HG02798 (cell line): Measurements from ENCODE around the gene PDHX.
A peak's percentile ranks its signal among the peaks of the same experiment; 100 is the strongest.
"Not testable (repeated sequence)": the region's sequence is repeated elsewhere in the genome, so short reads cannot be mapped to it uniquely, and the experiment has no call there.

Source experiments
- ATAC-seq: cut with Tn5 transposase; IDR thresholded peaks from one replicate; pipeline ENCODE4 v1.9.1; 2021; ENCODE audit warnings: mild to moderate bottlenecking; ENCODE audit not compliant: unreplicated experiment, poor library complexity

PDHX gene

DNA sequence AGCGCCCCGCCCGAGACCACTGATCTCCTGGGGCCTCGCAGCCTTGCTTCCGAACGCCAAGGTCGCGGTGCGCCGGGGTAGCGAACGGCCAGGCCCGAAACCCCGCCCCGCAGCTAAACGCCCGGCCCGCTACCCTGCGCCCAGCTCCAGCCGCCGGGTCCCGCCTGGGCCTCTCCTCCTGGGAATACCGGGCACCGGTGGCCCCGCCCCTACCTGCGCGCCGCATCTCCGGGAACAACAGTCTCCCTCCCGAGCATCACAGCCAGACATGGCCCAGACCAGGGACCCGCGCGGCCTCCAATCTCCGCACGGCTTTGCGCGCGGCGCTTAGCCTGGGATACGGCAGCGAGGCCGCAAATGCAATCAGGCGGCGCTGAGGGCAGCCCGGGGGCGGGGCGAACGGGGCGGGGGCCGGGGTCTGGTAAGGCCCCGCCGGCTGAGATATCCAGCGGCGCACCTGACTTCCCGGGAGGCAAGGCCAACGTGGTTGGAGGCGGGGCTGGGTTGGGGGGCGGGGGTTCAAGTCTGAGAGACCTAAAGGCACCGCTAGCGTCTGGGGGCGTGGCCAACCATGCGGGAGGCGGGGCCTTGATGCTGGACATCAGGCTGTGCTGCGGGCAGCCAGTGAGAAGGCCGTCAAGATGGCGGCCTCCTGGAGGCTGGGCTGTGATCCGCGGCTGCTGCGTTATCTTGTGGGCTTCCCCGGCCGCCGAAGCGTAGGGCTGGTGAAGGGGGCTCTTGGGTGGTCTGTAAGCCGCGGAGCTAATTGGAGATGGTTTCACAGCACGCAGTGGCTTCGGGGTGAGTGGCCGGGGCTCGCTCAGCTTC is at the start of gene PDHX, which contains the start of gene APIP:
Gene PDHX, plus strand, starts transcription at position 604 of the 828 bp plus-strand sequence. Its CDS starts 38 bp downstream, at position 642.
Gene APIP, minus strand, starts transcription at position 365 of the 828 bp plus-strand sequence. Its CDS starts 95 bp downstream, at position 270.
- ATAC-seq, result peak; percentile 95

DNA sequence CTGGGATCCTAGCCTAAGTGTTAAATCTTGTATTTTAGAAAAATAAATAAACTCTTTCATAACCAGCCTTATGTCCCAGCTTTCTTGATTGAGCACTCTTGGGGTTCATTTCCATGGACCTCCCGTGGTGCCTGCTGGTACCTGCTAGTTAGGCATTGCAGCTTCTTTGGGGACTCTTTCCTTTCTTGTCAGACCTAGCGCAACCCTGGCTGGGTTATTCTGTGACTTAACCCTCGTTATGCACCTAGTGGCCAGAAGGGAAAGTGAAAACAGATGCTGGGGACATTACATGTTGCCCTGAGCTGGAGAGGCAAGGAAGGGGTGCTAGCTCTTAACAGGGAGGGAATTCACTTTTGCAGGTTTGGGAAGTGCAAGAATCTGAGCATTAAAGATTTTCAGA is 47.0 kb upstream of the PDHX start:
- ATAC-seq, result no peak

DNA sequence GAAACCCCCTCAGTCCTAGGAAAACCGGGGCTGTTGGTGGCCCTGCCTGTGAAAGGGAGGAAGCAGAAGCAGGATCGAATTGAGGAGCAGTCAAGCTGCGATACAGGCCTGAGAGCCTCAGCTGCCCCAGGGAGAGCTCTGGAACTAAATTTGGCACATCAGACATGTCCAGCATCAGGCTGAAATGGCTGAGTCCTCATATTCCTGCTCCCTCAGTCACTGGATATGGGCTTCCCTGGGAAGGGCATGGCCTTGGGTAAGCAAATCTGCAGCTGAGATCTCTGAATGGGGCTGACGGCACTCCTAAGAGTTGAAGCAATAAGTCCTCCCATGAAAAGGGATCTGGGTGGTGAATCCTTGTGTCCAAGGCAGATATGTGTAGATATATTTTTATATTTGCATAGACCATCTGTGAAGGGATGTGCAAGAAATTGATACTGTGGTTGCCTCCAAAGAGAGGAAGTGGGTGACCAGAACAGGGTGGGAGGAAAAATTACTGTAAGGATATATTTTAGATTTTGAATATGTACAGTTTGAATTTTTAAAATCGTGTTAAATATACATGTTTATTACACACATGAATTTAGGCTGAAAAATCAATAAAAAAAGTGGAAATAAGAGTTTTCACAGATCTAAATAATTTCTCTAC is 45.7 kb upstream of the PDHX start:
- no peak for ATAC-seq

DNA sequence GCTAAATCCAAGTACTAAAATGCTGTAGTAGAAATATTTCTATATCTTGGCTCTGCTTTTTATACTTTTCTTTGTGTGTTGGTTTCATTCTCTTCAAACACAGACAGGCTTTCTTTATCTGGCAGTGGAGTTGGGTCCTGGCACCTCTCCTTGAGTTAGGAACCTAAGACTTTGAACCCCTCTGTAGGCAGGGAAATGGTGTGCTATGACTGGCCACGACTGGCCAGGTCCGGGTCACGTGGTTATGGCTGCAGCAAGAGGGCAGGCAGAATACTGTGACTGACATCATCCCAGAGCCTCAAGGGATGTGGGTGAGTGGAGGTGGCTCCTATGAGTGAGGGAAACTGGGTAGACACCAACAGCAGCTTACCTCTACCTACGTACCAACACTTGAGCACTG is 42.2 kb upstream of the PDHX start:
- ATAC-seq, result no peak

DNA sequence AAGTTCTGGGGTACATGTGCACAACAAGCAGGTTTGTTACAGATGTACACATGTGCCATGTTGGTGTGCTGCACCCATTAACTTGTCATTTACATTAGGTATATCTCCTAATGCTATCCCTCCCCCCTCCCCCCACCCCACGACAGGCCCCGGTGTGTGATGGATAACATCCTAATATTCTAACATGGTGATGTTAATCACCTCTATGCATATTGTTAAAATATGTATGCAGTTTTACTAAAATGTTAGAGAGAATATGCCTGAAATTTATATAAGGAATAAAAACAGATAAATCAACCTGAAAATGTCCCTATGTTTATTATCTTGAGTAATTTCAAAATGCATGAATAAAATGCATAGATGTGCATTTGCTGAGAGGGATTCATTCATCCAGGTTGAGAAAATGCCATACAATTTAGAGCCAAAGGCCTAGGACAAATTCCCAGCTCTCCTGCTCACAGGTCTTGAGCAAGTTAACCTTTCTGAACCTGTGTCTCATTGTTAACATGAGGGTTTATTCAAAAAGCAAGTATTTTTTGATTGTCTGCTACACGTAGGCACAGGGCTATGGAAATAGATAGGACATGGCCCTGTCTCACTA is 38.9 kb upstream of the PDHX start:
- ATAC-seq, result no peak

DNA sequence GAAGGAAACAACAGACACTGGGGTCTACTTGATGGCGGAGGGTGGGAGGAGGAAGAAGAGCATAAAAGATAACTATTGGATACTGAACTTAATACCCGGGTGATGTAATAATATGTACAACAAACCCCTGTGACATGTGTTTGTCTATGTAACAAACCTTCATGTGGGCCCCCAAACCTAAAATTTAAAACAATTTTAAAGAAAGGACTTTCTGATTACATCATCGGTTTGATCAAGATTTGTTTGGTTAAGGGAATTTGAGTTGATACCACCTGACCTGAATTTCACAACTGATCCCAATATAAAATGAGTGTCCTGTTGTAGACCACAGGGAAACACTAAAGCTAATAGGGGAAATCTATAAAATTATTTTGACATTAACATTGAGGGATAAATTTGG is 34.5 kb upstream of the PDHX start:
- ATAC-seq, result no peak

DNA sequence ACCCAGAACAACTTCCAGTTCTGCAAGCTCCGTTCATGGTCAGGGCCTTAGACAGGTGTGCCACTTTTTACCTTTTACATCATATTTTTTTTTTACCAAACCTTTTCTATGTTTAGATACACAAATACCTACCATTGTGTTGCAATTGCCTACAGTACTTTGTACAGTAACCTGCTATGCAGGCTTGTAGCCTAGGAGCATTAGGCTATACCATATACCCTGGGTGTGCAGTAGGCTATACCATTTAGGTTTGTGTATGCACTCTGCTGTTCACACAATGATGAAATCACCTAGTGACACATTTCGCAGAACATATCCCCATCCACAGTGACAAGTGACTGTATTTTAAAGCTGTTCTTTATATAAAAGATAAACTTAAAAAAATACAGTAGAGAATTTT is 29.8 kb upstream of the PDHX start:
- ATAC-seq, result no peak

DNA sequence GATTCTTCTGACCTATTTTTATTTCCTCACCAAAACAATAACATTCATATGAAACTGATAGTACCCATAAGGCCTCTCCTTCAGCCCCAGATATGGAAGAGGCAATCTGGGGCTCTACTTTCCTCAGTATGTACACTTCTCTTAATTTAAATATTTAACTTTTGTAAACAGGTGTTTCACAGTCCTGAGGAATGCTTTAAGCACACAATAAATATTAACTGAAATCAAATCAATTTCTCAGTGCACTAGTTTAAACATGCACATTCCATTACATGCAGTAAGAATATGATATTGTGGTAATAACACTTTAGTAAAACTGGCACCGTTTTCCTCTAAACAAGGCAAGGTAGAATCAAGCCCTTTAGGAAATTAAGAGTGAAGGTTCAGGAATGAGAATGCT is 29.2 kb upstream of the PDHX start:
- no peak for ATAC-seq

DNA sequence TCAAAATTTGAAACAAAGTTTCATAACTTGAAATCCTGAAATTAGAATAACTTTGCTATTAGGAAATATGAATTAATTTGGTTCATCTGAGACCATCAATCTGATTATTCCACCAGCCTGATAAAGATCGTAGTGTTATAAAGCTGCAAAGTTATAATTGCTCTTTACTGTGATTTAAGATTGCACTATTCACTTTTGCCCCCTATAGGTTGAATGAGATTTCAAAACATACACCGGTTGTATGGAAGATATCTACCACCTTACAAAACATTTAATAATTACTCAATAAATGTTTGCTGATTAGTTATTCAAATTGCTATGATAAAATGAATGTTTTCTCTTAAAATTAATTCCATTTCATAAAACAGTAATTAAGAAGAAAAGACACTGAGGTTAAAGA is 26.3 kb upstream of the PDHX start:
- ATAC-seq, result no peak

DNA sequence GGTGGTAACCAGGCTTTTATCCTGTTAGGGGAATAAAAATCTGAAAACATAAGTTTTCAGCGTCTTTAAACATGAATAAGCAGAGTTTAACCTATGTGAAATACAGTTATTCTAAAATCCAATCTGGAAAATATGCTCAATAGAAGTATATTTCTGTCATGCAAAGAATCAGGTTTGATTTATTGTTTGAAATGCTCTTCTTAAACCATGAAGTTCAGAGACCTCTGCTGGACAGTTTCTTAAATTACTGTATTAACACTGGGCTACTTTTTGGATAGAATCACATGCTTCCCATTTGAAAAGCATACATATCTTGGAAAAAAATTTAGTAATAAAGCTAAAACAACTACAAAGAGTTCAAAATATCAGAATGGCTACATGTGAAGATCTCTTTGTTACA is 25.6 kb upstream of the PDHX start:
- no peak for ATAC-seq

DNA sequence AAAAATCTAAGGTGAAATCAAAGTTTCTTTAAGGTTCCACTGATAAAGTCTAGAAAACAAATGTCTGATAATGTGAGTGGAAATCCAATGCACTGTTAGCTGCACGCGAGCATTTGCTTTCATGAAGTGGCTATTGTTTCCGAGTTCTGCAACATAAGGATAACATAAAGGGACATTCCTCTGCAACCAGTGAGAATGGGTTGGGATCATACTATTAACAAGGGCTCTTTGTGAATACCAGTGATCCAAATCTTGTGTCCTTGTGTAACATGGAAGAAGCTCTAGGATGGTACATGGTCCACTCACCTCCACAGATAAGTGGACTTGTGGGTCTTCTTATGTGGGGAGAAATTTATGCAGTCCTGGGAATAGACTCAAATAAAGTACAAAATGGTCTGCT is 24.8 kb upstream of the PDHX start:
- no peak for ATAC-seq

DNA sequence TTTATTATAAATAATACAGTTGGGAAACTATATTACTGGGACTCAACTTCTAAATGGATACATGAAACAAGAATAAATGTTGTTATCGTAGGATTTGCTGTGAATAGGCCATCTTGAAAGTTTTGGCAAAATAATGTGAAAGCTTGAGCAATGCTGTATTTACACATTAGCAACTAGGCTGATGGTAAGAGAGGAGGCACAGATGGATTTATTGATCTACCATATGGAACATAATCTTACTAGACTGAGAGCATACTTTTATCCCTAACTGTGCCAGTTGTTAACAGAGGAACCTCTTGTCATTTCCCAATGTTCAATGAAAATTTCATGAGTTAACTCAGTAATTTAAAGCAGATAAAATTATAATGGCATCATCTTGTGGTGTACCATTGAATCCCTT is 23.0 kb upstream of the PDHX start:
- no peak for ATAC-seq

DNA sequence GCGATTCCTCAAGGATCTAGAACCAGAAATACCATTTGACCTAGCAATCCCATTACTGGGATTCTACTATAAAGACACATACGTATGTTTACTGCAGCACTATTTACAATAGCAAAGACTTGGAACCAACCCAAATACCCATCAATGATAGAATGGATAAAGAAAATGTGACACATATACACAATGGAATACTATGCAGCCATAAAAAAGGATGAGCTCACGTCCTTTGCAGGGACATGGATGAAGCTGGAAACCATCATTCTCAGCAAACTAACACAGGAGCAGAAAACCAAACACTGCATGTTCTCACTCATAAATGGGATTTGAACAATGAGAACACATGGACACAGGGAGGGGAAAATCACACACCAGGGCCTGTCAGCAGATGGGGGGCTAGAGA is 20.2 kb upstream of the PDHX start:
- ATAC-seq, result not testable (repeated sequence)

DNA sequence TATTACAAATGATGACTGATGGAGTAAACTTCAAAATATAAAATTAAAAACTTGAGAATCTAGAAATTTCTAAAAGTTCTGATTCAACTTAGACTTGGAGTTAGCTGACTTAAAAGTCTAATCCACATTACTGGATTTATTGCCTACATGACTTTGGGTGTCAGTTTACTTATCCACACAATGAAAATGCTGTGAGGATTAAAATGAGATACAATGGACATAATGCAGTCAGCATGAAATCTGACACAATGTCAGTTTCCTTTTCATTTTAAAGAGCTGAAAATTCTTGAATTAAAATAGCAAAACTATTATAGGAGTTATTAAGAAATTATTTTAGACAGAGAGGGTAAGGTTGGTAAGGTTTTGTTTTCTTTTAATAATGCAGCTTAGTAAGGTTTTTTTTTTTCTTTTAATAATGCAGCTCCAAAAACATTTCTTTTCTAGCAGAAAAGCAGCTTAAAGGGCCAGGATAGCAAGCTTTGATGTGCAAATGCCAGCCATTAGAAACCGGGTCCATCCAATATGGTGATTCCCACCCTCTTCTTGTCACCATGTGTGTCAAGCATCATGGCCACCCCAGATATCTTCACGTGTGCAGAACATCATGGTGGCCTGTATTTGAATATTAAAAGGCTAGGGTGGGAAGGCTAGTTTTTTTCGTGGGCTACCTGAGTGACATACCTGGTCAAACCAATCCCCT is 19.1 kb upstream of the PDHX start:
- ATAC-seq, result no peak

DNA sequence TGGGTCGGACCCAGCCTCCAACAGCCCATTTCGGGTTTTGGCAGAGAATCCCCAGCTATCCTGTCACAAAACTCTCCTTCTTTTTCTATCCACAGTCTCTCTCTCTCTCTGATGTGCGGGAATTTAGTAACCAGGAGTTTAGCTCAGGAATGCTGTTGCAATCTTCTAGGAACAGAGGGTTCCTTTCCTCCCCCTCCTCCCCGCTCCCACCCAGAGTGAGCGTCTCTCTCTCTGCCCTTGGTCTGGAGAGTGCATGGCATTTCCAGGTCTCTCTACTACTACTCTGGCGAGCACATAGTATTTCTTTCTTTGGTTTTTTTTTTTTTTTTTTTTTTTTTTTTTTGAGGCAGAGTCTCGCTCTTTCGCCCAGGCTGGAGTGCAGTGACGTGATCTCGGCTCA is 17.9 kb upstream of the PDHX start:
- ATAC-seq, result no peak

DNA sequence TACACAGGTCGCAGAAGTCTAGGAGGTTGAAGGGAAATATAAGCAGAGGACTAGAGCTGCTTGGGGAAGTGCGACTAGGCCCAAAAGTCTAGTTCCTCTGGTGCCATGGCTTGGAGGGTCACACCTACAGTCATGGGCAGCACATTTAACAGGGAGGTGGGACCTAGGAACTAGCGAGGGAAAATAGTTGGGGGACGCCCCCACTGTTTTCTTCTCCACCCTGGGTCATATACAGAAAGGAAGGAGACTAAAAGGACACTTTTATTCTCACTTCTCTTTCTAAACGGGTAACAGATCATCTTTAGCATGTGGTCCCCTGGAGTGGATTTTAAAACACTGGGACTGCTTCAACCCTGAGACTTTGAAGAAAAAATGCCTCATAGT is 16.8 kb upstream of the PDHX start:
- no peak for ATAC-seq

DNA sequence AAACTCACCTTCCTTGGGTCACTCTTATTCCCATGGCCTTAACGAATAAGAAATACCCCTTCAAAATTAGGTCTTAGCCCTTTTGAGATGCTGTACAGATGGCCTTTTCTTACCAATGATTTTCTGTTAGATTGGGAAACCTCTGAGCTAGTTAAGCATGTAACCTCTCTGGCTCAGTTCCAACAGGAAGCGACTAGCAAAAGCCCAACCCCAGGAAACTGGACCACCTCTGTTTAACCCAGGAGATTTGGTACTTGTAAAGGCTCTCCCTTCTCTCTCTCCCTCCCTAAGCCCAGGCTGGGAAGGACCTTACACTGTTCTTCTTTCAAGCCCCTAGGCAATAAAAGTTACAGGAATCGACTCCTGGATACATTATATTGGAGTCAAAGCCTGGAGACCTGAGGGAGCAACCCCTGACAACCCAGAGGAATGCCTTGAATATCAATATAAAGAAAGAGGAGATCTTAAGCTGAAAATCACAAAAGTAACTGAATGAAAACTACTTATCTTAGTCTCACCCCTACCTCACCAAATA is 11.9 kb upstream of the PDHX start:
- ATAC-seq, result no peak

DNA sequence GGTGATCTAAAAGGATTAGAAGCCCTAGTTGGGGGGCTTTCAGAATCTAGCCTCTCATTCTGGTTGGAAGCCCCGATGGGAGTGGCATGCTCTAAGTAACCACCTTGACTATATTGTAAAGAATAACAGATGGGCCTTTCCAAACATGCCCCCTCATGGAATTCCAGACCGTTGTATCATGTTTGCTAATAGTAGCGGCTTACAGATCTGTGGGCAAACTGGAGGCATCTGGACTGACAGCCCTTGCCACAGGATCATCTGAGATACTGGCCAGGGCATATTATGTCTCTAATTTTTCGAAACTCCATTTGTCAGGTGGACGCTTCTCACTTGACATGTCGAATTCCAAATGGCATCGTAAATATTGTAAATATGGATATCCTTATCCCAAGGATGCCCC is 10.8 kb upstream of the PDHX start:
- no peak for ATAC-seq

DNA sequence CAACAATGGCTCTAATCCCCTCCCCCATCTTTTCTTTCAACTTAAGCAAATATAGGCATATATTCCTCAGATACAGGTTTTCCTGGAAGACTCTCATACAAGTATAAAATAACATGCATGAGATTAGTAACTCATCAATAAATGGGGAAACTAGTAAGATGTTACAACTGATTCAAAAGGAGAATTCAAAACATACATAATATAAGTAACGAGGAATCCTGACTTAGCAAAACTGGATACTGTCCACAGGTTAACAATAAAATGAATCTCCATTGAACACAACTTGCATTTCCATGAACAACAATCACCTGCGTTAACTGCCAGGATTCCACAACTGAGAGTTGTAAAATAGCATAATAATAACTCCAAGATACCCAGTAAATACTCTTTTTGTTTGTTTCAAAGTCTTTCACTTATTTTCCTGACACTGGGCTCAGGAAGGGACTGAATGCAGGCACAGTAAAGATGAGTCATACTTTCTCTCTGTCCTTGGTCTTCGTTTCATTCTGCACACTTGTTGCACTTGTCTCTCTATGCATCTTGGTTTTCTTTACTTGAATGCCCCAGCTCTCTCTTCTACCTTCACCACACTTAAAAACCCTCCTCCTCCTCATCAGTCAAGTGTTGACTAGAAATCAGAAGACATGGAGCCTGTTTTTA is 8.4 kb upstream of the PDHX start:
- no peak for ATAC-seq

DNA sequence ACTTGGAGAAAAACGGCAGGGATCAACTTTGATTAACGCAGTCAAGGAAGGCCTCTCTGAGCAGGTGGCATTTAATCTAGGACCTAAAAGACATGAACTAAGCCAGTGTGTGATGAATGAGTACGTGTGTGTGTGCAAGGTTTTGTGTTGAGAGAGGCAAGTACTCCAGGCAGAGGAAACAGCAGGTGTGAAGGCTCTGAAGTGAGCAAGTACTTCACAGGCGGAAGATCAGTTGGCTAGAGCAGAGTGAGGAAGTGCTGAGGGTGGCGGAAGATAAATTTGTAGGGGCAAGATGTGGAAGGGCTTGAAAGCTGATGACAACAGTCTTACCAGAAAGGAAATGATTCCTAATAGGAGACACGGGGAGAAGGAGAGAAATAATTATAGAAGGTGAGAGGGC is 7.0 kb upstream of the PDHX start:
- ATAC-seq, result no peak
